Testis (tissue), 2 donors: Measurements from ENCODE around the gene ANAPC2.

Source experiments
- CTCF ChIP-seq, 3 experiments: fragments of 450-650 bp in 2 of 3; fragments of 200-600 bp in 1 of 3; sonication (generic) in 1 of 3; IDR thresholded peaks; one replicate each; pipeline ENCODE4 v1.5.1; 2016 to 2019; ENCODE audit warnings: antibody characterized with exemption in 3 of 3, mild to moderate bottlenecking in 2 of 3, moderate library complexity in 1 of 3
- POLR2A ChIP-seq: fragments of 450-650 bp; IDR thresholded peaks from one replicate; pipeline ENCODE4 v1.6.1; 2017; ENCODE audit warnings: antibody characterized with exemption, mild to moderate bottlenecking, moderate library complexity

GRCh38 chr9:137183980-137184595 is 4.3 kb downstream of the ANAPC2 start:
- no peak for TF ChIP-seq CTCF (IDR thresholded peaks at IDR 0.05)
- no peak for TF ChIP-seq POLR2A
